A549 treated with CORT108297 at 1 μM for 4 hours (cell line): Measurements from ENCODE around the gene KIR2DL1. TPM values are rescaled to one million over a fixed set of nuclear protein-coding genes. Genes with fewer than 3 reads are reported as not detected.

Experiments used
- total RNA-seq: library from RNA; stranded (reverse); fragments of 200-300 nt; extraction: Qiagen RNA extraction; gene quantifications from 5 replicates; pipeline ENCODE4 v1.2.3, GENCODE V29; 2022

The KIR2DL1 gene
- not detected in 5 replicates for total RNA-seq

DNA sequence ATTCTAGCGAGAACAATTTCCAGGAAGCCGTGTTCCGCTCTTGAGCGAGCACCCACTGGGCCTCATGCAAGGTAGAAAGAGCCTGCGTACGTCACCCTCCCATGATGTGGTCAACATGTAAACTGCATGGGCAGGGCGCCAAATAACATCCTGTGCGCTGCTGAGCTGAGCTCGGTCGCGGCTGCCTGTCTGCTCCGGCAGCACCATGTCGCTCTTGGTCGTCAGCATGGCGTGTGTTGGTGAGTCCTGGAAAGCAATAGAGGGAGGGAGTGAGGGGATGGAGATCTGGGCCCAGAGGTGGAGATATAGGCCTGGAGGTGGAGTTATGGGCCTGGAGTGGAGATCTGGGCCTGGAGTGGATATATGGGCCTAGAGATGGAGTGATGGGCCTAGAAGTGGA is at the start of gene KIR2DL1:
KIR2DL1 (plus strand) TSS at position 148 of the 400 bp plus-strand sequence; CDS start at position 206, 58 bp downstream.

DNA sequence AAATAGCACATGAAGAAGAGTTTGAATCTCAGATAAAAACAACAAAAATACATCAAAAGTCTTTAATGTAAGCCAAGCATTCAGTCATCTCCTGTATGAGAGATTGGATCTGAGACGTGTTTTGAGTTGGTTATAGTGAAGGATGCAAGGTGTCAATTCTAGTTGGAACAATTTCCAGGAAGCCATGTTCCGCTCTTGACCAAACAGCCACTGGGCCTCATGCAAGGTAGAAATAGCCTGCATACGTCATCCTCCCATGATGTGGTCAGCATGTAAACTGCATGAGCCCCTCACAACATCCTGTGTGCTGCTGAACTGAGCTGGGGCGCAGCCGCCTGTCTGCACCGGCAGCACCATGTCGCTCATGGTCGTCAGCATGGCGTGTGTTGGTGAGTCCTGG is 45.5 kb upstream of the KIR2DL1 start, which contains the start of gene KIR3DL3:
KIR3DL3 (plus strand) TSS at position 301 of the 400 bp plus-strand sequence; CDS start at position 356, 55 bp downstream.

DNA sequence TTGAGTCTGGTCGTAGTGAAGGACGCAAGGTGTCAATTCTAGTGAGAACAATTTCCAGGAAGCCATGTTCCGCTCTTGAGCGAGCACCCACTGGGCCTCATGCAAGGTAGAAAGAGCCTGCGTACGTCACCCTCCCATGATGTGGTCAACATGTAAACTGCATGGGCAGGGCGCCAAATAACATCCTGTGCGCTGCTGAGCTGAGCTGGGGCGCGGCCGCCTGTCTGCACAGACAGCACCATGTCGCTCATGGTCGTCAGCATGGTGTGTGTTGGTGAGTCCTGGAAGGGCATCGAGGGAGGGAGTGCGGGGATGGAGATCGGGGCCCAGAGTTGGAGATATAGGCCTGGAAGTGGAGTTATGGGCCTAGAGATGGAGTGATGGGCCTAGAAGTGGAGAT is 31.3 kb upstream of the KIR2DL1 start, which contains the start of gene KIR2DL3:
KIR2DL3 (plus strand) TSS at position 208 of the 400 bp plus-strand sequence; CDS start at position 241, 33 bp downstream.

DNA sequence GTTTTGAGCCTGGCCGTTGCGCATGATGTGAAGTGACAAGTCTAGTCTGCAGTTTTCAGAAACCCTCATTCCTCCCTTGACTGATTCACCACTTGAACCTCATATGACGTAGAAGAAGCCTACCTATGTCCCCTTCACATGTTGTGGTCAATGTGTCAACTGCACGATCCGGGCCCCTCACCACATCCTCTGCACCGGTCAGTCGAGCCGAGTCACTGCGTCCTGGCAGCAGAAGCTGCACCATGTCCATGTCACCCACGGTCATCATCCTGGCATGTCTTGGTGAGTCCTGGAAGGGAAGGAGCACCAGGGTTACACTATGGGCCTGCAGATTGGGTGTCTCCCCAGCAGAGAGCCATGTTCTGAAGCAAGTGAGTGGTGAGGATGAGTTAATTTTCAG is 33.8 kb downstream of the KIR2DL1 start, which contains the start of gene KIR2DL4:
KIR2DL4 (plus strand) TSS at position 201 of the 400 bp plus-strand sequence; CDS start at position 243, 42 bp downstream.

DNA sequence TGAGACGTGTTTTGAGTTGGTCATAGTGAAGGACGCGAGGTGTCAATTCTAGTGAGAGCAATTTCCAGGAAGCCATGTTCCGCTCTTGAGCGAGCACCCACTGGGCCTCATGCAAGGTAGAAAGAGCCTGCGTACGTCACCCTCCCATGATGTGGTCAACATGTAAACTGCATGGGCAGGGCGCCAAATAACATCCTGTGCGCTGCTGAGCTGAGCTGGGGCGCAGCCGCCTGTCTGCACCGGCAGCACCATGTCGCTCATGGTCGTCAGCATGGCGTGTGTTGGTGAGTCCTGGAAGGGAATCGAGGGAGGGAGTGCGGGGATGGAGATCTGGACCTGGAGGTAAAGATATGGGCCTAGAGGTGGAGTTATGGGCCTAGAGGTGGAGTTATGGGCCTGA is 46.7 kb downstream of the KIR2DL1 start, which contains the start of gene KIR3DL1:
KIR3DL1 (plus strand) TSS at position 218 of the 400 bp plus-strand sequence.

DNA sequence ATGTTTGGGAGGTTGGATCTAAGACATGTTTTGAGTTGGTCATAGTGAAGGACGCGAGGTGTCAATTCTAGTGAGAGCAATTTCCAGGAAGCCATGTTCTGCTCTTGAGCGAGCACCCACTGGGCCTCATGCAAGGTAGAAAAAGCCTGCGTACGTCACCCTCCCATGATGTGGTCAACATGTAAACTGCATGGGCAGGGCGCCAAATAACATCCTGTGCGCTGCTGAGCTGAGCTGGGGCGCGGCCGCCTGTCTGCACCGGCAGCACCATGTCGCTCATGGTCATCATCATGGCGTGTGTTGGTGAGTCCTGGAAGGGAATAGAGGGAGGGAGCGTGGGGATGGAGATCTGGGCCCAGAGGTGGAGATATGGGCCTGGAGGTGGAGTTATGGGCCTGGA is 62.9 kb downstream of the KIR2DL1 start, which contains the start of gene KIR2DS4:
KIR2DS4 (plus strand) TSS at position 181 of the 400 bp plus-strand sequence.

Other genes starting within 250 kb of the KIR2DL1 start
- gene LILRA2, start 196.0 kb upstream of the KIR2DL1 start, total RNA-seq = not detected in 5 replicates
- gene LILRA1, start 176.2 kb upstream of the KIR2DL1 start, total RNA-seq = not detected in 5 replicates
- 0.08 TPM in 1 of 5 replicates, not detected in the others for gene LILRB1, start 139.3 kb upstream of the KIR2DL1 start, total RNA-seq
- 0.06 TPM in 1 of 5 replicates, not detected in the others for gene LILRB4, start 106.8 kb upstream of the KIR2DL1 start, total RNA-seq
- gene KIR3DL3, start 45.4 kb upstream of the KIR2DL1 start, total RNA-seq = not detected in 5 replicates
- gene KIR2DL3, start 31.3 kb upstream of the KIR2DL1 start, total RNA-seq = not detected in 5 replicates
- not detected in 5 replicates for gene KIR2DL4, start 33.8 kb downstream of the KIR2DL1 start, total RNA-seq
- gene KIR3DL1, start 46.7 kb downstream of the KIR2DL1 start, total RNA-seq = not detected in 5 replicates
- not detected in 5 replicates for gene KIR2DS4, start 62.9 kb downstream of the KIR2DL1 start, total RNA-seq
- not detected in 5 replicates for gene KIR3DL2, start 80.7 kb downstream of the KIR2DL1 start, total RNA-seq
- not detected in 5 replicates for gene FCAR, start 104.4 kb downstream of the KIR2DL1 start, total RNA-seq
- not detected in 5 replicates for gene NCR1, start 136.4 kb downstream of the KIR2DL1 start, total RNA-seq
- gene NLRP7, start 177.7 kb downstream of the KIR2DL1 start, total RNA-seq = not detected in 5 replicates
- 24.3 to 27.9 TPM (median 26.7 TPM) in 5 replicates for gene NLRP2, start 196.6 kb downstream of the KIR2DL1 start, total RNA-seq